ENCODE results near the gene CCDC88B. TPM values are rescaled to one million over a fixed set of nuclear protein-coding genes. Genes with fewer than 3 reads are reported as not detected.

CCDC88B gene
- total RNA-seq, 1 experiment from 2014 or later = 17.1 TPM

GRCh38 chr11:64387916-64388315 lies 47.9 kb downstream of the CCDC88B start:
- peaks cover 6% of the 10 kb centered on the region; the same call in 1 of the 2 replicates for H3K4me1 ChIP-seq (ENCODE audit: control insufficient read depth, insufficient read depth, low read length)
- in situ Hi-C loops (cut with HindIII; ENCODE audit: low pct_unique_long_range_greater_than_20kb, low sequenced_read_pairs) = no loop called here
- intact Hi-C loops (cut with micrococcal nuclease; ENCODE audit: unreplicated experiment) = no loop called here
- no peak for ATAC-seq
- ChIA-PET CTCF (no interaction called here), POLR2A (no interaction called here)
- H3K4me3 ChIP-seq (ENCODE audit: low read depth in 2 of 2, low read length in 2 of 2) = no peak overlapping the region
- H3K9me3 ChIP-seq (ENCODE audit: control insufficient read depth, insufficient read depth, low read depth, low read length) = no peaks in the 10 kb centered on the region
- DNase-seq (ENCODE audit: low read depth, low spot score) = no peak
- TF ChIP-seq SIN3A (IDR thresholded peaks at IDR 0.05; ENCODE audit: borderline replicate concordance, insufficient read depth, low read depth, low read length) (no peak), POLR2AphosphoS5 (IDR thresholded peaks at IDR 0.05; ENCODE audit: low read depth, low read length) (no peak), TCF7L2 (IDR thresholded peaks at IDR 0.05; ENCODE audit: low read depth, low read length) (no peak)
- TF ChIP-seq, protein P1, sequence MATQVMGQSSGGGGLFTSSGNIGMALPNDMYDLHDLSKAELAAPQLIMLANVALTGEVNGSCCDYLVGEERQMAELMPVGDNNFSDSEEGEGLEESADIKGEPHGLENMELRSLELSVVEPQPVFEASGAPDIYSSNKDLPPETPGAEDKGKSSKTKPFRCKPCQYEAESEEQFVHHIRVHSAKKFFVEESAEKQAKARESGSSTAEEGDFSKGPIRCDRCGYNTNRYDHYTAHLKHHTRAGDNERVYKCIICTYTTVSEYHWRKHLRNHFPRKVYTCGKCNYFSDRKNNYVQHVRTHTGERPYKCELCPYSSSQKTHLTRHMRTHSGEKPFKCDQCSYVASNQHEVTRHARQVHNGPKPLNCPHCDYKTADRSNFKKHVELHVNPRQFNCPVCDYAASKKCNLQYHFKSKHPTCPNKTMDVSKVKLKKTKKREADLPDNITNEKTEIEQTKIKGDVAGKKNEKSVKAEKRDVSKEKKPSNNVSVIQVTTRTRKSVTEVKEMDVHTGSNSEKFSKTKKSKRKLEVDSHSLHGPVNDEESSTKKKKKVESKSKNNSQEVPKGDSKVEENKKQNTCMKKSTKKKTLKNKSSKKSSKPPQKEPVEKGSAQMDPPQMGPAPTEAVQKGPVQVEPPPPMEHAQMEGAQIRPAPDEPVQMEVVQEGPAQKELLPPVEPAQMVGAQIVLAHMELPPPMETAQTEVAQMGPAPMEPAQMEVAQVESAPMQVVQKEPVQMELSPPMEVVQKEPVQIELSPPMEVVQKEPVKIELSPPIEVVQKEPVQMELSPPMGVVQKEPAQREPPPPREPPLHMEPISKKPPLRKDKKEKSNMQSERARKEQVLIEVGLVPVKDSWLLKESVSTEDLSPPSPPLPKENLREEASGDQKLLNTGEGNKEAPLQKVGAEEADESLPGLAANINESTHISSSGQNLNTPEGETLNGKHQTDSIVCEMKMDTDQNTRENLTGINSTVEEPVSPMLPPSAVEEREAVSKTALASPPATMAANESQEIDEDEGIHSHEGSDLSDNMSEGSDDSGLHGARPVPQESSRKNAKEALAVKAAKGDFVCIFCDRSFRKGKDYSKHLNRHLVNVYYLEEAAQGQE (IDR thresholded peaks at IDR 0.05; ENCODE audit: insufficient read depth in 1 of 2, low read depth in 2 of 2, low read length in 1 of 2) = no peak
- TF ChIP-seq, protein P2, sequence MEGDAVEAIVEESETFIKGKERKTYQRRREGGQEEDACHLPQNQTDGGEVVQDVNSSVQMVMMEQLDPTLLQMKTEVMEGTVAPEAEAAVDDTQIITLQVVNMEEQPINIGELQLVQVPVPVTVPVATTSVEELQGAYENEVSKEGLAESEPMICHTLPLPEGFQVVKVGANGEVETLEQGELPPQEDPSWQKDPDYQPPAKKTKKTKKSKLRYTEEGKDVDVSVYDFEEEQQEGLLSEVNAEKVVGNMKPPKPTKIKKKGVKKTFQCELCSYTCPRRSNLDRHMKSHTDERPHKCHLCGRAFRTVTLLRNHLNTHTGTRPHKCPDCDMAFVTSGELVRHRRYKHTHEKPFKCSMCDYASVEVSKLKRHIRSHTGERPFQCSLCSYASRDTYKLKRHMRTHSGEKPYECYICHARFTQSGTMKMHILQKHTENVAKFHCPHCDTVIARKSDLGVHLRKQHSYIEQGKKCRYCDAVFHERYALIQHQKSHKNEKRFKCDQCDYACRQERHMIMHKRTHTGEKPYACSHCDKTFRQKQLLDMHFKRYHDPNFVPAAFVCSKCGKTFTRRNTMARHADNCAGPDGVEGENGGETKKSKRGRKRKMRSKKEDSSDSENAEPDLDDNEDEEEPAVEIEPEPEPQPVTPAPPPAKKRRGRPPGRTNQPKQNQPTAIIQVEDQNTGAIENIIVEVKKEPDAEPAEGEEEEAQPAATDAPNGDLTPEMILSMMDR (IDR thresholded peaks at IDR 0.05) = no peak
- BruUV-seq (replicated peaks) = no TSS peak
- no peaks in the 10 kb centered on the region for H3K27me3 ChIP-seq (ENCODE audit: control insufficient read depth, insufficient read depth, low read length)
- H3K27ac ChIP-seq (ENCODE audit: low read length) = no peak overlapping the region
- H3K36me3 ChIP-seq (ENCODE audit: control insufficient read depth, insufficient read depth, low read length) = no peaks in the 10 kb centered on the region

DNA sequence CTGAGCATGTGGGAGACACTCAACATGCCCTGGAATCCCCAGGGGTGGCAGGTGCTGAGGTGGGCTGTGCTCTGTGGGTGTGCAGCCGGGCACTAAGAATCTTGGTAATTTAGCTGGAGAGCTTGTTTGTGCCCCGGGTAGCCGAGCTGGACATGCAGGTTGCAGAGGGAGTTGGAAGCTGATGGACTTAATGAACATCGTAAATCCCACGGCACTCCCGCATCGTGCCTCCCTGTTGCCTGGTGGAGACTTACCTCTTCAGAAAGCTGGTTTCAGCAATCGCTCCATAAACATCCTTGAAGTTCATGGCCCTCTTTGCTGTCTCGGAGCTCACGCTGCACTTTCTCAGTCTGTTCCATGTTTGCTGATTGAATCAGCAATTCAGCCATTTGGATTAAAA lies 48.9 kb downstream of the CCDC88B start:
- CTCF ChIA-PET = no interaction called here
- intact Hi-C loops (cut with micrococcal nuclease; ENCODE audit: unreplicated experiment) = no loop called here

More for the DNA sequence above, 48.9 kb downstream of the CCDC88B start:
- DNase-seq (ENCODE audit: low read depth, low spot score) (no peak), ATAC-seq (no peak)
- BruUV-seq (replicated peaks) = no TSS peak
- POLR2A ChIA-PET = no interaction called here
- in situ Hi-C loops (cut with HindIII; ENCODE audit: low pct_unique_long_range_greater_than_20kb, low sequenced_read_pairs) = no loop called here
- Histone ChIP-seq H3K9me3 (ENCODE audit: control insufficient read depth, insufficient read depth, low read depth, low read length) (no peaks in the 10 kb centered on the region), H3K27ac (ENCODE audit: low read length) (no peak overlapping the region), H3K36me3 (ENCODE audit: control insufficient read depth, insufficient read depth, low read length) (no peaks in the 10 kb centered on the region), H3K4me3 (ENCODE audit: low read depth in 2 of 2, low read length in 2 of 2) (no peak overlapping the region), H3K4me1 (ENCODE audit: control insufficient read depth, insufficient read depth, low read length) (peaks cover 6% of the 10 kb centered on the region; the same call in 1 of the 2 replicates), H3K27me3 (ENCODE audit: control insufficient read depth, insufficient read depth, low read length) (no peaks in the 10 kb centered on the region)
- TF ChIP-seq, protein P1 (IDR thresholded peaks at IDR 0.05; ENCODE audit: insufficient read depth in 1 of 2, low read depth in 2 of 2, low read length in 1 of 2) = no peak

Data from Panc1 (cell line).